HG03571 (cell line): ENCODE data around the gene OR51I2.

Experiments used
- ATAC-seq: cut with Tn5 transposase; IDR thresholded peaks from one replicate; pipeline ENCODE4 v1.9.1; 2021; ENCODE audit not compliant: unreplicated experiment

Gene OR51I2

DNA sequence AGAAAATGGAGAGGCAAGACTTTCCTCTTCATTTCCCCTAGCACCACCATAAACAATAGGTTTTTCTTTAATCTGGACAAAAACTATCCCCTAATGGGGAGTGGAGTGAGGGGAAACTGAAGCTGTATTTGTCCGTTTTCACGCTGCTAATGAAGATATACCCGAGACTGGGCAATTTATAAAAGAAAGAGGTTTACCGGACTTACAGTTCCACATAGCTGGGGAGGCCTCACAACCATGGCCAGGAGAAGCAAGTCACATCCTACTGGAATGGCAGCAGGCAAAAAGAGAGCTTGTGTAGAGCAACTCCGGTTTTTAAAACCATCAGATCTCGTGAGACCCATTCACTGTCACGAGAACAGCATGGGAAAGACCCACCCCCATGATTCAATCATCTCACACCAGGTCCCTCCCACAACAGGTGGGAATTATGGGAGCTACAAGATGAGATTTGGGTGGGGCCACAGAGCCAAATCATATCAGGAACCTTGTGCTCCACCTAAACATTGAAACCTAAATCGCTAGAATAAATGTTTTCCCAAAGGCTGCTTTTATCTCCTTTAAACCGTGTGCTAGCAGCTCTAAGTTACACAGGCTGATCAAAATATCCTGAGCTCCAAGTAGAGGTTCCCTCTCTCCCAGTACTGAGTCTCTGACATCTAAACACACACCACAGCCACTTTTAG lies 56.4 kb downstream of the OR51I2 start:
- no peak for ATAC-seq
